Trophoblast cell (in vitro differentiated cells and primary cell): ENCODE measurements around the gene PARN.

Source experiments
- DNase-seq, 2 donors: peaks; one replicate each; pipeline ENCODE4 v3.0.0-alpha.2; 2016
- H2AFZ ChIP-seq: 2 replicates; pipeline ENCODE4 v1.6.1; 2013; ENCODE audit warnings: low read length, moderate library complexity, mild to moderate bottlenecking; ENCODE audit not compliant: insufficient read depth, poor library complexity
- H2AK5ac ChIP-seq: 2 replicates; pipeline ENCODE4 v1.6.1; 2013; ENCODE audit warnings: mild to moderate bottlenecking, low read length
- H2BK120ac ChIP-seq: 2 replicates; pipeline ENCODE4 v1.6.1; 2013; ENCODE audit warnings: low read length, mild to moderate bottlenecking, moderate library complexity; ENCODE audit not compliant: insufficient read depth, poor library complexity
- H2BK12ac ChIP-seq: 2 replicates; pipeline ENCODE4 v1.6.1; 2013; ENCODE audit warnings: mild to moderate bottlenecking, low read length, moderate library complexity
- H2BK5ac ChIP-seq: 2 replicates; pipeline ENCODE4 v1.6.1; 2013; ENCODE audit warnings: low read length, low read depth, moderate library complexity, mild to moderate bottlenecking; ENCODE audit not compliant: poor library complexity
- H3K14ac ChIP-seq: 2 replicates; pipeline ENCODE4 v1.6.1; 2013; ENCODE audit warnings: mild to moderate bottlenecking, low read length
- H3K18ac ChIP-seq: 2 replicates; pipeline ENCODE4 v1.6.1; 2013; ENCODE audit warnings: mild to moderate bottlenecking, low read length
- H3K23ac ChIP-seq: 2 replicates; pipeline ENCODE4 v1.6.1; 2013; ENCODE audit warnings: low read length
- H3K27ac ChIP-seq: 2 replicates; pipeline ENCODE4 v1.5.1; 2013; ENCODE audit warnings: low read depth, mild to moderate bottlenecking, inconsistent platforms, low read length, moderate library complexity
- H3K27me3 ChIP-seq: 2 replicates; pipeline ENCODE4 v1.6.1; 2013; ENCODE audit warnings: inconsistent platforms, mild to moderate bottlenecking, low read length, moderate library complexity; ENCODE audit not compliant: insufficient read depth
- H3K36me3 ChIP-seq, 2 experiments: 1 replicate in 1 of 2; 2 replicates in 1 of 2; pipeline ENCODE4 v1.6.1; 2013; ENCODE audit warnings: low read length in 2 of 2, mild to moderate bottlenecking in 2 of 2, moderate library complexity in 1 of 2; ENCODE audit not compliant: insufficient read depth in 2 of 2, control insufficient read depth in 1 of 2
- H3K4ac ChIP-seq: 2 replicates; pipeline ENCODE4 v1.6.1; 2013; ENCODE audit warnings: low read depth, mild to moderate bottlenecking, low read length, moderate library complexity
- H3K4me1 ChIP-seq, 2 experiments: 1 replicate in 1 of 2; 2 replicates in 1 of 2; pipeline ENCODE4 v1.6.1; 2013; ENCODE audit warnings: low read length in 2 of 2, mild to moderate bottlenecking in 2 of 2, moderate library complexity in 1 of 2; ENCODE audit not compliant: insufficient read depth in 2 of 2, control insufficient read depth in 1 of 2
- H3K4me2 ChIP-seq: 2 replicates; pipeline ENCODE4 v1.6.1; 2013; ENCODE audit warnings: inconsistent platforms, mild to moderate bottlenecking, low read length, moderate library complexity
- H3K4me3 ChIP-seq: 2 replicates; pipeline ENCODE4 v1.5.1; 2013; ENCODE audit warnings: mild to moderate bottlenecking, low read depth, low read length, inconsistent platforms
- H3K79me1 ChIP-seq: one replicate; pipeline ENCODE4 v1.6.1; 2013; ENCODE audit warnings: low read length
- H3K79me2 ChIP-seq: 2 replicates; pipeline ENCODE4 v1.6.1; 2013; ENCODE audit warnings: low read length, mild to moderate bottlenecking; ENCODE audit not compliant: control insufficient read depth, insufficient read depth, poor library complexity
- H3K9ac ChIP-seq: 2 replicates; pipeline ENCODE4 v1.6.1; 2013; ENCODE audit warnings: mild to moderate bottlenecking, low read length
- H3K9me3 ChIP-seq: 2 replicates; pipeline ENCODE4 v1.6.1; 2013; ENCODE audit warnings: low read depth, mild to moderate bottlenecking, control low read depth, inconsistent platforms, low read length; ENCODE audit not compliant: insufficient read depth
- H4K12ac ChIP-seq: 2 replicates; pipeline ENCODE4 v1.6.1; 2013; ENCODE audit warnings: low read depth, mild to moderate bottlenecking, low read length, moderate library complexity
- H4K8ac ChIP-seq: 2 replicates; pipeline ENCODE4 v1.6.1; 2013; ENCODE audit warnings: low read depth, mild to moderate bottlenecking, low read length, moderate library complexity
- H4K91ac ChIP-seq: one replicate; pipeline ENCODE4 v1.6.1; 2013; ENCODE audit warnings: low read depth, mild to moderate bottlenecking, low read length, moderate library complexity
- WGBS: extraction: QIAGEN DNeasy Blood & Tissue Kit; methylation state at CpG from one replicate; pipeline ENCODE4 v1.1.7; 2013; ENCODE audit warnings: missing lambda C conversion rate; ENCODE audit not compliant: insufficient read length, insufficient coverage; ENCODE audit errors: extremely low coverage; 5-methylcytosine and 5-hydroxymethylcytosine counted together

PARN gene

GRCh38 chr16:14505846-14506245 is 124.2 kb downstream of the PARN start:
- Histone ChIP-seq H4K8ac (no peak overlapping the region), H3K9ac (no peak overlapping the region), H2AK5ac (no peak overlapping the region), H2BK12ac (no peak overlapping the region), H3K18ac (no peak overlapping the region), H3K9me3 (no peaks in the 10 kb centered on the region), H3K79me2 (no peaks in the 10 kb centered on the region), H3K27ac (no peak overlapping the region), H2AFZ (no peak overlapping the region), H2BK5ac (no peak overlapping the region), H3K23ac (no peak overlapping the region), H4K12ac (no peak overlapping the region), H3K36me3 (no peaks in the 10 kb centered on the region), H3K4me2 (no peak overlapping the region), H3K27me3 (no peaks in the 10 kb centered on the region), H3K79me1 (peaks cover 3% of the 10 kb centered on the region), H2BK120ac (no peak overlapping the region), H3K4ac (no peak overlapping the region), H3K4me3 (no peak overlapping the region), H4K91ac (no peak overlapping the region), H3K4me1 (peaks cover 9 to 13% of the 10 kb centered on the region in 2 experiments), H3K14ac (no peak overlapping the region)
- no peak for DNase-seq
- no CpG with 5 or more reads among the region's 2 CpGs for WGBS

GRCh38 chr16:14502932-14503741 is 126.9 kb downstream of the PARN start:
- Histone ChIP-seq H4K91ac (no peak overlapping the region), H3K9me3 (no peaks in the 10 kb centered on the region), H3K27ac (no peak overlapping the region), H3K27me3 (no peaks in the 10 kb centered on the region), H3K9ac (no peak overlapping the region), H3K79me2 (no peaks in the 10 kb centered on the region), H2BK5ac (no peak overlapping the region), H3K14ac (no peak overlapping the region), H2BK120ac (no peak overlapping the region), H3K36me3 (no peaks in the 10 kb centered on the region), H2BK12ac (peak overlapping the region; percentile 80), H3K4me2 (no peak overlapping the region), H3K79me1 (peaks cover 3% of the 10 kb centered on the region), H2AFZ (no peak overlapping the region), H3K4me3 (no peak overlapping the region), H3K4ac (no peak overlapping the region), H3K4me1 (peaks cover 12 to 17% of the 10 kb centered on the region in 2 experiments), H3K18ac (peak overlapping the region; percentile 33), H2AK5ac (no peak overlapping the region), H3K23ac (no peak overlapping the region), H4K8ac (no peak overlapping the region), H4K12ac (no peak overlapping the region)
- DNase-seq = peak in 1 of 2 donors; percentile 37
- no CpG with 5 or more reads among the region's 9 CpGs for WGBS

DNA sequence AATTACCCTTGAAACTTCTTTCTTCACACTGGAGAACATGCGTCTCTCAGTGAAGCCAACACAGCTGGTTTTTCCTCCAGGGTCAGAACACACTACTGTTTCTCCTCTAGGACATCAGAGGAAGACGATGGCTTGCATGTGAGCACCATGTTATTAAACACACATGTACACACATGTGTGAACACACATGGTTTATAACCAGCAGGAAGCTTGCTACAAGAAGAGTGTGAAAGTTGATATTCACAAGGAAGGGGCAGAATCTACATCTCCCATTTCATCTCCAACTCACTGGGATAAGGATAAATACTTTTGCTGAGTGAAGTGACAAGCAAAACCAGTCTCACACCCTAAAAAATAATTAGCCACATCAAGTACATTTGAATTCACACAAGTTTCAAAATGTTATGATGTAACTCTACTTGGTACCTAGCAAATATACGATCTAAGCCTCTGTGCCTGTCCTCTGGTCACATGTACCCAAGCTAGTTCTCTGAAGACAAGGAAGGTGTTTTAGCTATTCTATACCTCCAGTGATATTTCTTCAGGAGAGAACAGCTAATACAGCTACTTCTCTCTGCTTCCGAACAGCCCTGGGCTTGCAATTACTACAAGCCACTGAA is 127.7 kb downstream of the PARN start:
- Histone ChIP-seq H4K91ac (no peak overlapping the region), H3K27ac (peak overlapping the region; percentile 57), H3K79me2 (no peaks in the 10 kb centered on the region), H4K8ac (no peak overlapping the region), H3K4me2 (peak overlapping the region; percentile 2), H3K18ac (no peak overlapping the region), H3K4ac (no peak overlapping the region), H3K27me3 (no peaks in the 10 kb centered on the region), H3K23ac (no peak overlapping the region), H2AFZ (no peak overlapping the region), H3K4me1 (peaks cover 12 to 17% of the 10 kb centered on the region in 2 experiments), H3K9me3 (no peaks in the 10 kb centered on the region), H3K79me1 (peaks cover 3% of the 10 kb centered on the region), H3K4me3 (no peak overlapping the region), H2BK12ac (no peak overlapping the region), H3K36me3 (no peaks in the 10 kb centered on the region), H3K14ac (no peak overlapping the region), H2AK5ac (no peak overlapping the region), H2BK5ac (no peak overlapping the region), H3K9ac (no peak overlapping the region), H2BK120ac (no peak overlapping the region), H4K12ac (no peak overlapping the region)
- no CpG with 5 or more reads among the region's 4 CpGs for WGBS
- no peak for DNase-seq

- H4K8ac ChIP-seq = no peak overlapping the region
- no peak overlapping the region for H2AK5ac ChIP-seq
- H2BK12ac ChIP-seq = no peak overlapping the region
- DNase-seq = peak; percentile 73
- peaks cover 12 to 19% of the 10 kb centered on the region in 2 experiments for H3K4me1 ChIP-seq
- H3K36me3 ChIP-seq = no peaks in the 10 kb centered on the region
- H3K4me2 ChIP-seq = peak overlapping the region; percentile 53
- no peaks in the 10 kb centered on the region for H3K9me3 ChIP-seq
- no peak overlapping the region for H4K91ac ChIP-seq
- no peak overlapping the region for H3K18ac ChIP-seq
- H3K14ac ChIP-seq = no peak overlapping the region
- H2BK5ac ChIP-seq = no peak overlapping the region
- no peak overlapping the region for H4K12ac ChIP-seq
- no CpG with 5 or more reads among the region's 9 CpGs for WGBS
- no peaks in the 10 kb centered on the region for H3K79me2 ChIP-seq
- H3K9ac ChIP-seq = no peak overlapping the region
- no peak overlapping the region for H2AFZ ChIP-seq
- no peak overlapping the region for H3K23ac ChIP-seq
- H3K4ac ChIP-seq = no peak overlapping the region
- H3K27ac ChIP-seq = peak overlapping the region; percentile 67
- H3K4me3 ChIP-seq = no peak overlapping the region
- no peak overlapping the region for H2BK120ac ChIP-seq
- no peaks in the 10 kb centered on the region for H3K27me3 ChIP-seq
- peaks cover 3% of the 10 kb centered on the region for H3K79me1 ChIP-seq
Measured at GRCh38 chr16:14501331-14502255, 128.5 kb downstream of the PARN start.
